ENCODE data around the gene VPS51.

DNA sequence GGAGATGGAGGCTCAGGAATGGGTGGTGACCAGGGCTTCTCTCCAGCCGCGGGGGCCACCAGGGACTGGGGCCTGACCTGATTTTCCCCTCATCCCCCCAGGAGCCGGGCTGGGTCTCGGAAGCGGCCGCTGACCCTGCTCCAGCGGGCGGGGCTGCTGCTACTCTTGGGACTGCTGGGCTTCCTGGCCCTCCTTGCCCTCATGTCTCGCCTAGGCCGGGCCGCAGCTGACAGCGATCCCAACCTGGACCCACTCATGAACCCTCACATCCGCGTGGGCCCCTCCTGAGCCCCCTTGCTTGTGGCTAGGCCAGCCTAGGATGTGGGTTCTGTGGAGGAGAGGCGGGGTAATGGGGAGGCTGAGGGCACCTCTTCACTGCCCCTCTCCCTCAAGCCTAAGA lies 8.2 kb upstream of the VPS51 start:
- TF ChIP-seq SUZ12 (IDR thresholded peaks at IDR 0.05; ENCODE audit: low read depth, low read length) (no peak), ZNF510 (CRISPR knock-in tag; IDR thresholded peaks at IDR 0.05; ENCODE audit: low read depth) (no peak), FOXK2 (IDR thresholded peaks at IDR 0.05) (no peak), ZNF160 (CRISPR knock-in tag; IDR thresholded peaks at IDR 0.05) (no peak), RBM39 (IDR thresholded peaks at IDR 0.05; ENCODE audit: low read depth, low read length, poor library complexity, severe bottlenecking) (no peak), RAD21 (CRISPR knock-in tag; IDR thresholded peaks at IDR 0.05) (no peak), CHD4 (IDR thresholded peaks at IDR 0.05; ENCODE audit: borderline replicate concordance, low read length) (no peak), KLF13 (CRISPR knock-in tag; IDR thresholded peaks at IDR 0.05) (no peak), POLR2A (IDR thresholded peaks at IDR 0.05; ENCODE audit: insufficient read depth in 1 of 2, low read depth in 2 of 2, low read length in 2 of 2) (no peak), ZNF552 (CRISPR knock-in tag; IDR thresholded peaks at IDR 0.05; ENCODE audit: borderline replicate concordance) (no peak), JARID2 (CRISPR knock-in tag; IDR thresholded peaks at IDR 0.05; ENCODE audit: insufficient replicate concordance) (no peak)
- TF ChIP-seq, protein P1, sequence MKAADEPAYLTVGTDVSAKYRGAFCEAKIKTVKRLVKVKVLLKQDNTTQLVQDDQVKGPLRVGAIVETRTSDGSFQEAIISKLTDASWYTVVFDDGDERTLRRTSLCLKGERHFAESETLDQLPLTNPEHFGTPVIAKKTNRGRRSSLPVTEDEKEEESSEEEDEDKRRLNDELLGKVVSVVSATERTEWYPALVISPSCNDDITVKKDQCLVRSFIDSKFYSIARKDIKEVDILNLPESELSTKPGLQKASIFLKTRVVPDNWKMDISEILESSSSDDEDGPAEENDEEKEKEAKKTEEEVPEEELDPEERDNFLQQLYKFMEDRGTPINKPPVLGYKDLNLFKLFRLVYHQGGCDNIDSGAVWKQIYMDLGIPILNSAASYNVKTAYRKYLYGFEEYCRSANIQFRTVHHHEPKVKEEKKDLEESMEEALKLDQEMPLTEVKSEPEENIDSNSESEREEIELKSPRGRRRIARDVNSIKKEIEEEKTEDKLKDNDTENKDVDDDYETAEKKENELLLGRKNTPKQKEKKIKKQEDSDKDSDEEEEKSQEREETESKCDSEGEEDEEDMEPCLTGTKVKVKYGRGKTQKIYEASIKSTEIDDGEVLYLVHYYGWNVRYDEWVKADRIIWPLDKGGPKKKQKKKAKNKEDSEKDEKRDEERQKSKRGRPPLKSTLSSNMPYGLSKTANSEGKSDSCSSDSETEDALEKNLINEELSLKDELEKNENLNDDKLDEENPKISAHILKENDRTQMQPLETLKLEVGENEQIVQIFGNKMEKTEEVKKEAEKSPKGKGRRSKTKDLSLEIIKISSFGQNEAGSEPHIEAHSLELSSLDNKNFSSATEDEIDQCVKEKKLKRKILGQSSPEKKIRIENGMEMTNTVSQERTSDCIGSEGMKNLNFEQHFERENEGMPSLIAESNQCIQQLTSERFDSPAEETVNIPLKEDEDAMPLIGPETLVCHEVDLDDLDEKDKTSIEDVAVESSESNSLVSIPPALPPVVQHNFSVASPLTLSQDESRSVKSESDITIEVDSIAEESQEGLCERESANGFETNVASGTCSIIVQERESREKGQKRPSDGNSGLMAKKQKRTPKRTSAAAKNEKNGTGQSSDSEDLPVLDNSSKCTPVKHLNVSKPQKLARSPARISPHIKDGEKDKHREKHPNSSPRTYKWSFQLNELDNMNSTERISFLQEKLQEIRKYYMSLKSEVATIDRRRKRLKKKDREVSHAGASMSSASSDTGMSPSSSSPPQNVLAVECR (CRISPR knock-in tag; IDR thresholded peaks at IDR 0.05; ENCODE audit: borderline replicate concordance), result no peak
- TF ChIP-seq, protein P2, sequence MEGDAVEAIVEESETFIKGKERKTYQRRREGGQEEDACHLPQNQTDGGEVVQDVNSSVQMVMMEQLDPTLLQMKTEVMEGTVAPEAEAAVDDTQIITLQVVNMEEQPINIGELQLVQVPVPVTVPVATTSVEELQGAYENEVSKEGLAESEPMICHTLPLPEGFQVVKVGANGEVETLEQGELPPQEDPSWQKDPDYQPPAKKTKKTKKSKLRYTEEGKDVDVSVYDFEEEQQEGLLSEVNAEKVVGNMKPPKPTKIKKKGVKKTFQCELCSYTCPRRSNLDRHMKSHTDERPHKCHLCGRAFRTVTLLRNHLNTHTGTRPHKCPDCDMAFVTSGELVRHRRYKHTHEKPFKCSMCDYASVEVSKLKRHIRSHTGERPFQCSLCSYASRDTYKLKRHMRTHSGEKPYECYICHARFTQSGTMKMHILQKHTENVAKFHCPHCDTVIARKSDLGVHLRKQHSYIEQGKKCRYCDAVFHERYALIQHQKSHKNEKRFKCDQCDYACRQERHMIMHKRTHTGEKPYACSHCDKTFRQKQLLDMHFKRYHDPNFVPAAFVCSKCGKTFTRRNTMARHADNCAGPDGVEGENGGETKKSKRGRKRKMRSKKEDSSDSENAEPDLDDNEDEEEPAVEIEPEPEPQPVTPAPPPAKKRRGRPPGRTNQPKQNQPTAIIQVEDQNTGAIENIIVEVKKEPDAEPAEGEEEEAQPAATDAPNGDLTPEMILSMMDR (CRISPR knock-in tag; IDR thresholded peaks at IDR 0.05), result no peak
- TF ChIP-seq, protein P3, sequence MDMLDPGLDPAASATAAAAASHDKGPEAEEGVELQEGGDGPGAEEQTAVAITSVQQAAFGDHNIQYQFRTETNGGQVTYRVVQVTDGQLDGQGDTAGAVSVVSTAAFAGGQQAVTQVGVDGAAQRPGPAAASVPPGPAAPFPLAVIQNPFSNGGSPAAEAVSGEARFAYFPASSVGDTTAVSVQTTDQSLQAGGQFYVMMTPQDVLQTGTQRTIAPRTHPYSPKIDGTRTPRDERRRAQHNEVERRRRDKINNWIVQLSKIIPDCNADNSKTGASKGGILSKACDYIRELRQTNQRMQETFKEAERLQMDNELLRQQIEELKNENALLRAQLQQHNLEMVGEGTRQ (IDR thresholded peaks at IDR 0.05; ENCODE audit: low read depth, low read length), result no peak
- TF ChIP-seq, protein P3 (CRISPR knock-in tag; IDR thresholded peaks at IDR 0.05; ENCODE audit: borderline replicate concordance), result no peak
